Inflammatory macrophage treated with lipopolysaccharide for 4 hours (primary cell): ENCODE results near the gene ABI3.
"Not testable (repeated sequence)": the region's sequence is repeated elsewhere in the genome, so short reads cannot be mapped to it uniquely, and the experiment has no call there.

Experiments used
- DNase-seq: peaks from one replicate; pipeline ENCODE4 v3.0.0-alpha.2; 2020

ABI3 gene

GRCh38 chr17:49210158-49211029 is at the start of gene ABI3, which contains the start of gene GNGT2:
ABI3 (plus strand) TSS chr17:49210707; CDS start chr17:49210725, 18 bp downstream.
GNGT2 (minus strand) TSS chr17:49210574; CDS start chr17:49207422, 3,152 bp downstream.
- DNase-seq = peak; percentile 66

- DNase-seq = no peak
Observed at GRCh38 chr17:49162866-49163265, 47.6 kb upstream of the ABI3 start.

- DNase-seq = no peak
Observed at GRCh38 chr17:49165143-49165542, 45.4 kb upstream of the ABI3 start.

- no peak for DNase-seq
Observed at GRCh38 chr17:49168706-49169105, 41.8 kb upstream of the ABI3 start.

GRCh38 chr17:49170216-49170615 is 40.3 kb upstream of the ABI3 start:
- DNase-seq = no peak

GRCh38 chr17:49170711-49171110 is 39.8 kb upstream of the ABI3 start:
- not testable (repeated sequence) for DNase-seq

- DNase-seq = not testable (repeated sequence)
Observed at GRCh38 chr17:49175978-49176377, 34.5 kb upstream of the ABI3 start.

- DNase-seq = peak; percentile 77
Observed at GRCh38 chr17:49180303-49180702, 30.2 kb upstream of the ABI3 start.

GRCh38 chr17:49180998-49181635 is 29.4 kb upstream of the ABI3 start:
- DNase-seq = no peak

GRCh38 chr17:49183341-49183740 is 27.2 kb upstream of the ABI3 start:
- DNase-seq = no peak

GRCh38 chr17:49183801-49184200 is 26.7 kb upstream of the ABI3 start:
- DNase-seq = no peak

GRCh38 chr17:49184522-49184921 is 26.0 kb upstream of the ABI3 start:
- not testable (repeated sequence) for DNase-seq

- not testable (repeated sequence) for DNase-seq
Observed at GRCh38 chr17:49185381-49185780, 25.1 kb upstream of the ABI3 start.

GRCh38 chr17:49187301-49187700 is 23.2 kb upstream of the ABI3 start:
- no peak for DNase-seq

GRCh38 chr17:49190932-49191331 is 19.6 kb upstream of the ABI3 start:
- no peak for DNase-seq

GRCh38 chr17:49191409-49191916 is 19.0 kb upstream of the ABI3 start:
- DNase-seq = no peak

GRCh38 chr17:49191917-49192741 is 18.4 kb upstream of the ABI3 start:
- peak; percentile 66 for DNase-seq

- peak; percentile 75 for DNase-seq
Observed at GRCh38 chr17:49193513-49194296, 16.8 kb upstream of the ABI3 start.

GRCh38 chr17:49194297-49194607 is 16.3 kb upstream of the ABI3 start:
- no peak for DNase-seq

GRCh38 chr17:49195751-49196150 is 14.8 kb upstream of the ABI3 start:
- DNase-seq = peak; percentile 66

GRCh38 chr17:49196520-49196919 is 14.0 kb upstream of the ABI3 start:
- peak; percentile 81 for DNase-seq

- no peak for DNase-seq
Observed at GRCh38 chr17:49197346-49197998, 13.0 kb upstream of the ABI3 start.
